GM23338 (cell line): ENCODE measurements around the gene SLC9A8.

Source experiments
- CREB1 ChIP-seq: fragments of 250-450 bp; sonication (Bioruptor Pico); IDR thresholded peaks from 2 replicates; pipeline ENCODE4 v1.5.0; 2020; ENCODE audit warnings: low read depth, mild to moderate bottlenecking, moderate library complexity
- EZH2 ChIP-seq: fragments of 200-600 bp; sonication (generic); IDR thresholded peaks from one replicate; pipeline ENCODE4 v1.8.0; 2017; ENCODE audit warnings: antibody characterized with exemption, mild to moderate bottlenecking, low read depth; ENCODE audit not compliant: unreplicated experiment
- POLR2AphosphoS5 ChIP-seq: IDR thresholded peaks from 2 replicates; pipeline ENCODE4 v1.6.1; 2016; ENCODE audit warnings: antibody characterized with exemption, low read depth
- TF ChIP-seq, protein P1 (sequence below), 2 experiments: fragments of 200-600 bp in 1 of 2; sonication (generic) in 1 of 2; conservative IDR thresholded peaks; 2 replicates each; pipeline versions ENCODE4 v1.5.1 to v1.6.1; 2016 to 2017; ENCODE audit warnings: antibody characterized with exemption in 2 of 2, low read depth in 2 of 2, mild to moderate bottlenecking in 2 of 2, moderate library complexity in 1 of 2
- TF ChIP-seq, protein P2 (sequence below): IDR thresholded peaks from one replicate; pipeline ENCODE4 v1.6.1; 2018; ENCODE audit warnings: antibody characterized with exemption; ENCODE audit not compliant: unreplicated experiment

DNA sequence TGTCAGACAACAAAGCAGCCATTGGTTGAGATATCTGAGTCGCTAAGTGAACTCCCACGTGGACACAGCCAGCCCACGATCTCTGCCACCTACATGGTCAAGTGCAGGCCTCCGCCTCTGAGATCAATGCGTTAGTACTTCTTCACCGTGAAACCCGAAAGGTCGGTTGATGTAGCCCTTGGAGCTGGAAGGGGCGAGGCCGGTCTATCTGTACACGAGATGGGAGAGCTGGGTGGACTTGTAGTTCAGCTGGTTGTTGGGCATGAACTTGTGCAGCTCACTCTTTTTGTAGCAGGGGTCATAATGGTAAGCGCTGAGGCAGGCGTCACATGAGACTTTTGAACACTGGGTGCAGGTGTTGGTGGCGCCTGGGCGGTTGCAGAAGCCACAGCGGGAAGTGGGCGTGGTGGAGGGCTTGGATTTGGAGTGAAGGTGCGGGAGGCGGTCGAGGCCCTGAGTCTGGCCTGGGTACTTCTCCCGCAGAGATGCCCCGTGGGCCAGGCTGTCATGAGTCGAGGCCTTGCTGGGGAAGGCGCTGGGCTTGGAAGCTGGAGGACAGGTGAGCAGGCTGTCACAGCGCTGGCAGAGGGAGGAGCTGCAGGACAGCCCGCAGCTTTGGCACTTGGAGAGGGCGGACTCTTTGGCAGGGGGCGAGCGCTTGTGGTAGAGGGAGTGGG, 92.9 kb downstream of the SLC9A8 start:
- no peak for TF ChIP-seq EZH2
- TF ChIP-seq, protein P1, sequence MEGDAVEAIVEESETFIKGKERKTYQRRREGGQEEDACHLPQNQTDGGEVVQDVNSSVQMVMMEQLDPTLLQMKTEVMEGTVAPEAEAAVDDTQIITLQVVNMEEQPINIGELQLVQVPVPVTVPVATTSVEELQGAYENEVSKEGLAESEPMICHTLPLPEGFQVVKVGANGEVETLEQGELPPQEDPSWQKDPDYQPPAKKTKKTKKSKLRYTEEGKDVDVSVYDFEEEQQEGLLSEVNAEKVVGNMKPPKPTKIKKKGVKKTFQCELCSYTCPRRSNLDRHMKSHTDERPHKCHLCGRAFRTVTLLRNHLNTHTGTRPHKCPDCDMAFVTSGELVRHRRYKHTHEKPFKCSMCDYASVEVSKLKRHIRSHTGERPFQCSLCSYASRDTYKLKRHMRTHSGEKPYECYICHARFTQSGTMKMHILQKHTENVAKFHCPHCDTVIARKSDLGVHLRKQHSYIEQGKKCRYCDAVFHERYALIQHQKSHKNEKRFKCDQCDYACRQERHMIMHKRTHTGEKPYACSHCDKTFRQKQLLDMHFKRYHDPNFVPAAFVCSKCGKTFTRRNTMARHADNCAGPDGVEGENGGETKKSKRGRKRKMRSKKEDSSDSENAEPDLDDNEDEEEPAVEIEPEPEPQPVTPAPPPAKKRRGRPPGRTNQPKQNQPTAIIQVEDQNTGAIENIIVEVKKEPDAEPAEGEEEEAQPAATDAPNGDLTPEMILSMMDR (conservative IDR thresholded peaks at IDR 0.05; ENCODE audit: low read depth in 2 of 2), result no peak
- TF ChIP-seq POLR2AphosphoS5, result no peak
- no peak for TF ChIP-seq CREB1 (CRISPR knock-in tag)
- TF ChIP-seq, protein P2, sequence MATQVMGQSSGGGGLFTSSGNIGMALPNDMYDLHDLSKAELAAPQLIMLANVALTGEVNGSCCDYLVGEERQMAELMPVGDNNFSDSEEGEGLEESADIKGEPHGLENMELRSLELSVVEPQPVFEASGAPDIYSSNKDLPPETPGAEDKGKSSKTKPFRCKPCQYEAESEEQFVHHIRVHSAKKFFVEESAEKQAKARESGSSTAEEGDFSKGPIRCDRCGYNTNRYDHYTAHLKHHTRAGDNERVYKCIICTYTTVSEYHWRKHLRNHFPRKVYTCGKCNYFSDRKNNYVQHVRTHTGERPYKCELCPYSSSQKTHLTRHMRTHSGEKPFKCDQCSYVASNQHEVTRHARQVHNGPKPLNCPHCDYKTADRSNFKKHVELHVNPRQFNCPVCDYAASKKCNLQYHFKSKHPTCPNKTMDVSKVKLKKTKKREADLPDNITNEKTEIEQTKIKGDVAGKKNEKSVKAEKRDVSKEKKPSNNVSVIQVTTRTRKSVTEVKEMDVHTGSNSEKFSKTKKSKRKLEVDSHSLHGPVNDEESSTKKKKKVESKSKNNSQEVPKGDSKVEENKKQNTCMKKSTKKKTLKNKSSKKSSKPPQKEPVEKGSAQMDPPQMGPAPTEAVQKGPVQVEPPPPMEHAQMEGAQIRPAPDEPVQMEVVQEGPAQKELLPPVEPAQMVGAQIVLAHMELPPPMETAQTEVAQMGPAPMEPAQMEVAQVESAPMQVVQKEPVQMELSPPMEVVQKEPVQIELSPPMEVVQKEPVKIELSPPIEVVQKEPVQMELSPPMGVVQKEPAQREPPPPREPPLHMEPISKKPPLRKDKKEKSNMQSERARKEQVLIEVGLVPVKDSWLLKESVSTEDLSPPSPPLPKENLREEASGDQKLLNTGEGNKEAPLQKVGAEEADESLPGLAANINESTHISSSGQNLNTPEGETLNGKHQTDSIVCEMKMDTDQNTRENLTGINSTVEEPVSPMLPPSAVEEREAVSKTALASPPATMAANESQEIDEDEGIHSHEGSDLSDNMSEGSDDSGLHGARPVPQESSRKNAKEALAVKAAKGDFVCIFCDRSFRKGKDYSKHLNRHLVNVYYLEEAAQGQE, result no peak
